Large intestine (tissue), 3 donors: ENCODE measurements around the gene PDLIM5. TPM values are rescaled to one million over a fixed set of nuclear protein-coding genes. Genes with fewer than 3 reads are reported as not detected.

Experiments
- DNase-seq, 2 donors: peaks; one replicate each; pipeline versions ENCODE4 v3.0.0 to v3.0.0-alpha.2; 2013
- H3K27ac ChIP-seq: one replicate; pipeline ENCODE4 v1.5.1; 2013; ENCODE audit warnings: low read length
- H3K27me3 ChIP-seq: 2 replicates; pipeline ENCODE4 v1.6.1; 2013; ENCODE audit warnings: low read length; ENCODE audit not compliant: control insufficient read depth, insufficient read depth
- H3K36me3 ChIP-seq: 2 replicates; pipeline ENCODE4 v1.6.1; 2013; ENCODE audit warnings: low read length; ENCODE audit not compliant: control insufficient read depth, insufficient read depth
- H3K4me1 ChIP-seq: one replicate; pipeline ENCODE4 v1.6.1; 2013; ENCODE audit warnings: low read length; ENCODE audit not compliant: control insufficient read depth, insufficient read depth
- H3K4me3 ChIP-seq: one replicate; pipeline ENCODE4 v1.5.1; 2013; ENCODE audit warnings: low read length
- H3K9me3 ChIP-seq: one replicate; pipeline ENCODE4 v1.6.1; 2013; ENCODE audit warnings: mild to moderate bottlenecking, low read depth, low read length, moderate library complexity; ENCODE audit not compliant: control insufficient read depth
- WGBS: methylation state at CpG from one replicate; pipeline ENCODE4 v1.1.5; 2013; ENCODE audit warnings: low lambda C conversion rate; ENCODE audit not compliant: insufficient coverage; 5-methylcytosine and 5-hydroxymethylcytosine counted together
- polyA plus RNA-seq: library from polyadenylated mRNA; unstranded; fragments of 120-200 nt; gene quantifications from one replicate; pipeline ENCODE4 v1.2.1, GENCODE V29; 2013

PDLIM5 gene
- polyA plus RNA-seq, 1 donor: 108 TPM

DNA sequence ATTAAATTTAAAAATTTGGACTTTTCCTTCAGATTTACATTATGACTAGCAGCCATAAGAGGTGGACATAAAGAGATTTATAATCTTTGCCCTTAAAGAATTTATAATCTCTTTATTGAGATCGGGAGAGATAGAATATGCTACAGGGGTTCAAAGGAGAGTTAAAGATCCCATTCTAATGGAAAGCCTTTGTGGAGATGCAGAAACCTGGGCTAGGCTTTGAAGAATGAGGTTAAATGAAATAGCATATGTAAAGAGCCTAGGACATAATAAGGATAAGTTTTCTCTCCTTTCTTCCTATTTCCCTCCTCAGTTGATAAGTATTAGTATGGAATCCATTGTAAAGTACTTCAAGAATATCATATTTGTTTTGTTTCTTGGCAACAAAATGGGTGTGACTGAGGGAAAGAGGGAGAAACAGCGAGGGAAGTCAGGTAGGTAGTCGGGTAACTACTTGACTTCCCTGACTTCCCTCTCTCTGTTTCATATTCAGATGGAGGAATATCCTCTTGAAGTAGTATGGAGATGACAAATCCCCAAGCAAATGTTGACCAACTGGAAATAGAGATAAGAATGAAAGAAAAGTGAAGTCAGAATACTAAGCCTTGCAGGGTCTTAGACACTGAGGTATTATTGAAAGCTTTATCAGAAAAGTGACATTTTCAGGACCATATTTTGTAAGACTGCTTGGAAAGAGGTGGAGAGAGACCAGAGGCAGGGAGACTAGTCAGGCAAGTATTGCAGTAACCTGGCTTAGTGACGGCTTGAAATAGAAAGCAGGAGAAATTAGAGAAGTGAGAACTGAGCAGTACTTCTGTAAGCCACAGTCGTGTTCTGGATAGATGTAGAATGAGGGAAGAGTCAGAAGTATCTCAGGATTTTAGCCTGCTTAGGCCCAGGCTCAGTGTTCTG is 82.9 kb downstream of the PDLIM5 start:
- peak overlapping the region; percentile 45 for H3K27ac ChIP-seq
- peak in 1 of 2 donors; percentile 40 for DNase-seq
- no peaks in the 10 kb centered on the region for H3K9me3 ChIP-seq
- no peak overlapping the region for H3K4me3 ChIP-seq
- WGBS: 24% methylated on average over 3 of the region's 5 CpGs
- H3K36me3 ChIP-seq: no peaks in the 10 kb centered on the region
- no peaks in the 10 kb centered on the region for H3K27me3 ChIP-seq
- H3K4me1 ChIP-seq: peaks cover 16% of the 10 kb centered on the region

DNA sequence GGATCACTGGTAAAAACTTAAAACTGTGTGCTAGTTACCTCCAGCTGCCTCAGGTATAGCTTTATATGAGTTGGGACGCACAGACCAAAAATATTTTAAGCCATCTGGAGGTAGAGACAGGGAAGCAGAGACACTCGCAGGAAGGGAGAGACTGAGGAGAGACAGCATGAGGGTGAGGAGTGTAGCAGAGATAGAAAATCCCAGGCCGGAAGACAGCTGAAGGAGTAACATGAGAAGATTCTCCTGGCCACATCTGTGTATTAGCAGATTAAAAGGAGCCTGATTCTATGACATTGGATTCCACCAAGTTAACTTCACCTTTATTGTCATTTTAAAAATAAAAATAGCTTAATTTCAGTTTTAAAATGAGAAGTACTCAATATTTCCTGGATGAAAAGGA is 84.3 kb downstream of the PDLIM5 start:
- Histone ChIP-seq H3K36me3 (no peaks in the 10 kb centered on the region), H3K4me3 (no peak overlapping the region), H3K27me3 (no peaks in the 10 kb centered on the region), H3K4me1 (peaks cover 16% of the 10 kb centered on the region), H3K9me3 (no peaks in the 10 kb centered on the region), H3K27ac (no peak overlapping the region)
- DNase-seq: no peak
- 100% methylated on average over 1 of the region's 3 CpGs for WGBS

DNA sequence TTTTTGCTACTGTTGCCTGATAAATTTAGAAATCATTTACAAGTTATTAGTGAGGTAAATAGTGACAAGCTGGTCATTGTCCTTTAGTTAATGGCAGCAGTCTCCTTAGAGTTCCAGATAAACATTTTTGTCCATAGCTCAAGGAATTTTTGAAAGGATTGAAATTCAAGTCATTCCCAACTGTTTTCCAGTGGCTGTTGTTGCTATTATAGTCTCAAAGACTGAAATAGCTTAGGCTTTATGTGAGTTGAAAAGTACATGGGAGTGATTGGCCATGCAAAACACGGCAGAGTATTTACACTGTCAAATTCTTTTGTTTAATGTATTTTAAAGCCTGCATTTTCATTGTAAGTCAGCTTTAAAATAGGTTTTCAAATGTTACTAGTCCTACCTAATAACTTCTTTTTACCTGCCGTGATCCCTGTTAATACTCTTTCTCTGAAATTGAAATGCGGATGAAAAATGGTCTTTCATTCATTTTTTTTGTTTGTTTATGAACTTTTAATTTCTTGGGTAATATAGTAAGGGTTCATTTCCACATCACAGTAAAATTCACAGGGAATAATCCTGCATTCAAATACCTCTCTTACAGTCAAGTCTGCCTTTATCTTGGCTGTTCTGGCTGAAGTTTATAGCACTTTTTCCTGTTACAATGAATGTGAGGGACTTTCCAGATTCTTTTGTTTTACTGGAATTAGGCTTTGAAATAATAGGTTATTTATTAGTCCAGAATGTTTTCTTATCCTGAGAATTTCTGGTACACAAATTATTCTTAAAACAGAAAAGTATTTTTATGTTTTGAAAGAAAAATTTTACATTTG is 85.1 kb downstream of the PDLIM5 start:
- no peaks in the 10 kb centered on the region for H3K9me3 ChIP-seq
- H3K4me3 ChIP-seq: no peak overlapping the region
- 100% methylated on average over 1 of the region's 3 CpGs for WGBS
- H3K27ac ChIP-seq: no peak overlapping the region
- H3K36me3 ChIP-seq: peaks cover 4% of the 10 kb centered on the region
- H3K4me1 ChIP-seq: peaks cover 16% of the 10 kb centered on the region
- H3K27me3 ChIP-seq: no peaks in the 10 kb centered on the region
- no peak for DNase-seq

DNA sequence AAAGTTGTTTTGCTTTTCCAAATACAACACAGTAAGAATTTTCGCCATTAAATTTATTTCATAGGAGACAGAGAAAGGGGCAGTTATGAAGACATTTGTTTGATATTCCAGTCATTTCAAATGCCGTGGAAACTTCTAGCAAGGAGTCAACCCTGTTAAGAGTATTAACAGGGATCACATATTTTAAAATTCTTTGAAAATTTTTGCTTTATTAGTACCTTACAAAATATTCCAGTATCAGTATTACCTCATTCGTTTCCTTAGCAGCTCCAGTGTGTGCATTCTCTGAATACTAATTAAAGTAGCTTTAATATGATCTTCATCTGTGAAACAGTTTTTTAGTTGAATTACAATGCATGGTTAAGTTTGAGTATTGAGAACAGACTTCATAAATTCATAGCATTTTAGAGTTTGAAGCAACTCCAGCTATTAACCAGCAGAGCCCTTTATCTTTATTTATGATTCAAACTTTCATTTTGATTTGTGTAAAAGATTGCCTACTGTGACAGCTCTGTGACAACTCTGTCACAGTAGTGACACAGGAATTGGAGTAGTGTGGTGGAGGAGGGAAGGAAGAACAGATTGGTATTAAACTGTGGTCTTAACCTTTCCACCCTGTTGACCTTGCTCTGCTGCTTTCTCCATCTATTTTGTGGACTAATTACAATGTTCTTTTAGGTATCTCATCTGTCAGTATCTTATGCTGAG is 86.3 kb downstream of the PDLIM5 start:
- H3K27ac ChIP-seq: no peak overlapping the region
- no peaks in the 10 kb centered on the region for H3K9me3 ChIP-seq
- peaks cover 14% of the 10 kb centered on the region for H3K4me1 ChIP-seq

DNA sequence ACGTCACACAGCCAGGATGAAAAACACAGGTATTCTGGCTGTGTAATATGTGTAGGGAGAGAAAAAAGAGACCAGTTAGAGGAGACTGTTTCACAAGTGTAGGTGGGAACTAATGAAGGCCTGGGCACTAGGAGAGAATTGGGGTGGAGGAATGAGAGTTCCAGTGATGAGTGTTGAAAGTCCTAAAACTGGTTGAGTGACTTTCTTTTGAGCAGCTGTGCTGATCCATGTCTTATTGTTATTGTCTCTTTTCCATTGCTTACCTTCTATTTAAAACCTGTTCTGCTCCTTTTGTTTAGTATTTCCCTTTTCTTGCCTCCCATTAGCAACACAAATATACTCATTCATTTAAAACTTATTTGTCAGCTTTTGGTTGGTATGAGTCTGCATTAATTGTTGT is 88.7 kb downstream of the PDLIM5 start:
- Histone ChIP-seq H3K36me3 (peaks cover 9% of the 10 kb centered on the region), H3K9me3 (no peaks in the 10 kb centered on the region), H3K4me3 (no peak overlapping the region), H3K27me3 (no peaks in the 10 kb centered on the region), H3K27ac (no peak overlapping the region), H3K4me1 (no peaks in the 10 kb centered on the region)
- WGBS: 90% methylated on average over 1 of the region's 1 CpG
- DNase-seq: no peak

More for the DNA sequence above, 86.3 kb downstream of the PDLIM5 start:
- Histone ChIP-seq H3K4me3 (no peak overlapping the region), H3K36me3 (peaks cover 4% of the 10 kb centered on the region), H3K27me3 (no peaks in the 10 kb centered on the region)
- WGBS: 83% methylated on average over 1 of the region's 3 CpGs
- no peak for DNase-seq

DNA sequence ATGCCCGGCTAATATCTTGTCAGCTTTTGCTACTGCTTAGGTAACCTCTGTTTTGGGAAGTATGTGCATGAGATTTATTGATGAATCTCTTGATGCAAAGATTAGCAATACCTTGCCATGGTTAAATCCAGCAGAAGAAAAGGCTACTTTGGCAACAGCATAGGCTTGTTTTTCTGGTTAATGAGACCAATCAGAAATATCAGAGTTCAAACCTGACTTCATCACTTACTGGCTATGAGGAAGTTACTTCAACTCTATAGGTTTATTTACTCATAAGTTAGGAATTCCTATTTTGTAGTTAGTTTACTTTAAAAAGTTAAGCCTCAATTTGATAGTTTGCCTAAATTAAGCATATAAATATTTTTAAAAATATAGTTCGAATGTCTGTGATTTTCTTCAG is 93.1 kb downstream of the PDLIM5 start:
- no peaks in the 10 kb centered on the region for H3K27me3 ChIP-seq
- WGBS: 100% methylated on average over 1 of the region's 2 CpGs
- DNase-seq: no peak
- peaks cover 9% of the 10 kb centered on the region for H3K36me3 ChIP-seq
- no peaks in the 10 kb centered on the region for H3K9me3 ChIP-seq
- H3K4me1 ChIP-seq: no peaks in the 10 kb centered on the region
- H3K4me3 ChIP-seq: no peak overlapping the region
- no peak overlapping the region for H3K27ac ChIP-seq

DNA sequence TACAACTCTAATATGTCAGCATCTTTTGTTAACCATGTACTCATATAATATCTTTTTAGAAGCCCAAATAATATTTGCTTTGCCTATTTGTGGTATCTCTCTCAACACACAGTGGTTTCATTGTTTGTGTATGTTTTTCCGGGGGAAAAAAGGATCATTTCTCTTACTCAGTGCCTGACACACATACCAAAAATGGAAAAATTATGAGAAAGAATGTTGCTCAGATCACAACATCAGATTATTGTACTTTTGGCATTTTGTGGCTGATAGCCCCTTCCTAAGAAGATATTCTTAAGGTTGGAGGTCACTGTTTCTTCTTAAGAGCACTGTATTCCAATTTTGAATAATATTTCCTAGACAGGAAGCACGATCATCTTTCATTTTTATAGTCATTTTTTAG is 93.6 kb downstream of the PDLIM5 start:
- WGBS: 78% methylated on average over 1 of the region's 2 CpGs
- Histone ChIP-seq H3K27me3 (no peaks in the 10 kb centered on the region), H3K36me3 (peaks cover 9% of the 10 kb centered on the region), H3K9me3 (no peaks in the 10 kb centered on the region), H3K27ac (no peak overlapping the region), H3K4me1 (no peaks in the 10 kb centered on the region), H3K4me3 (no peak overlapping the region)
- no peak for DNase-seq

DNA sequence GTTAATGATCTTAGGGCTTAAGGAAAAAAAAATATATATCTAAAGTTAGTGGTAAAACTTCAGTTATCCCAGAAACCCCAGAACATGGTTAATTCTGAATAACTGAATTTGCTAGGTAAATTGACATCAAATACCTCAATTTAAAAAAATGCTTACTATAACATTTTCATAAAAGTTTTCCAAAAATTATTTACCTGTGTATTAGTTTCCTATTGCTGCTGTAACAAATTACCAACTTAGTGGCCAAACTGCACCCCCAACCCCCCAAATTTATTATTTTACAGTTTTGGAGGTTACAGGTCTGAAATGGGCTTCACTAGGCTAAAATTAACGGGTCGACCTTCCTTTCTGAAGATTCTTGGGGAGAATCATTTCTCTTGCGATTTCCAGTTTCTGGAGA is 95.2 kb downstream of the PDLIM5 start:
- peaks cover 5% of the 10 kb centered on the region for H3K36me3 ChIP-seq
- WGBS: 100% methylated on average over 2 of the region's 3 CpGs
- DNase-seq: no peak
- H3K27ac ChIP-seq: no peak overlapping the region
- H3K4me1 ChIP-seq: no peaks in the 10 kb centered on the region
- H3K4me3 ChIP-seq: no peak overlapping the region
- H3K9me3 ChIP-seq: no peaks in the 10 kb centered on the region
- no peaks in the 10 kb centered on the region for H3K27me3 ChIP-seq

DNA sequence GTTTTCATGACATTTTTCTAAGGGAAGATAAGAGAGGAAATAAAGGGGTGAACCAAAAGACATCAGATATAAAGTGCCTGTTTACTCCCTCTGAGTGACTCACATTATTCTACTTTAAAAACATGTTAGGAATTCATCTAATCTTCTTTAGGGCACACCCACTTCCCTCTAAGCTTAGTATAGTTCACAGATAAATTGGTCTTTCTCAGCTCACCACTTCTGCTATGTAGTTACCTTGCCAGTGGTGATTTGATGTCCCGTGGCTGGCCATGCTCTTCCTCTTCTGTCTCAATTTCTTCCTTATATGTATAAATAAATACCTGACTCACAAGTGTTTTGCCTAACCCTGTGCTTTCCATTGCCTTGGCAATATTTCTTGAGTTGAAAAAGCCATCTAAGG is 96.8 kb downstream of the PDLIM5 start:
- H3K27ac ChIP-seq: peak overlapping the region; percentile 1
- DNase-seq: peak; percentile 9 to 37

DNA sequence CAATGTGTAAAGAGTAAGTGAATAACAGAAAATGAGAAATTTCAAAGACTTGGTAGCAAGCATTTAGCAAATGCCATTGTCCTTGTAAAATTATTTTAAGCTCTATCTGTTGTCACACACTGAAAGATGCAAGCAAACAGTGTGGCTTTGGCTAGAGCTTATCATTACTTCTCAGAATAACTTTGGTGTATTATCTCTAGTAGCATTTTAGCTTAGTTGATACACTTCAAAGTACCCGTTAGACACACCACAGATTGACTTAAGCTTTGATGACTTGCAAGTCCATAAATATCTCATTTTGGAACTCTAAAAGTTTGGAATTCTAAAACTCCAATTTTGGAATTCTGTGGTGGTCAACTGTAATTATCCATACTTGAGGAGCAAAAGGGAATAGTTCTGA is 98.6 kb downstream of the PDLIM5 start:
- Histone ChIP-seq H3K36me3 (no peaks in the 10 kb centered on the region), H3K27me3 (no peaks in the 10 kb centered on the region), H3K27ac (no peak overlapping the region), H3K4me1 (no peaks in the 10 kb centered on the region), H3K4me3 (no peak overlapping the region), H3K9me3 (no peaks in the 10 kb centered on the region)
- DNase-seq: no peak
- WGBS: no CpG with 5 or more reads among the region's 1 CpG

More for the DNA sequence above, 96.8 kb downstream of the PDLIM5 start:
- H3K4me3 ChIP-seq: no peak overlapping the region
- no peaks in the 10 kb centered on the region for H3K4me1 ChIP-seq
- no peaks in the 10 kb centered on the region for H3K27me3 ChIP-seq
- WGBS: 33% methylated on average over 1 of the region's 1 CpG
- no peaks in the 10 kb centered on the region for H3K9me3 ChIP-seq
- peaks cover 5% of the 10 kb centered on the region for H3K36me3 ChIP-seq
